Ovary (tissue), 9 donors: Measurements from ENCODE around the gene CDC6. TPM values are rescaled to one million over a fixed set of nuclear protein-coding genes. Genes with fewer than 3 reads are reported as not detected.
A peak's percentile ranks its signal among the peaks of the same experiment; 100 is the strongest.
"Not testable (repeated sequence)": the region's sequence is repeated elsewhere in the genome, so short reads cannot be mapped to it uniquely, and the experiment has no call there.

ENCODE experiments used
- DNase-seq, 5 donors: peaks; one replicate each; pipeline ENCODE4 v3.0.0-alpha.2; 2019 to 2020
- H3K27ac ChIP-seq, 2 donors: fragments of 200-600 bp; one replicate each; pipeline versions ENCODE4 v1.5.1 to v1.8.0; 2019 to 2022
- H3K27me3 ChIP-seq: fragments of 200-600 bp; one replicate; pipeline ENCODE4 v1.8.0; 2022
- H3K36me3 ChIP-seq: fragments of 200-600 bp; sonication (generic); one replicate; pipeline ENCODE4 v1.5.1; 2019
- H3K4me1 ChIP-seq: one replicate; pipeline ENCODE4 v1.8.1; 2013; ENCODE audit warnings: mild to moderate bottlenecking, moderate library complexity; ENCODE audit not compliant: insufficient read depth
- H3K4me3 ChIP-seq: fragments of 200-600 bp; sonication (generic); one replicate; pipeline ENCODE4 v1.5.1; 2017
- H3K9me3 ChIP-seq, 2 donors: fragments of 200-600 bp in 1 of 2; sonication (generic) in 1 of 2; one replicate each; pipeline versions ENCODE4 v1.5.1 to v1.8.1; 2013 to 2019; ENCODE audit warnings: mild to moderate bottlenecking in 1 of 2, moderate library complexity in 1 of 2
- CTCF ChIP-seq, 3 donors: fragments of 450-650 bp in 2 of 3; fragments of 200-600 bp in 1 of 3; IDR thresholded peaks; one replicate each; pipeline versions ENCODE4 v1.5.1 to v1.8.0; 2016 to 2022; ENCODE audit warnings: antibody characterized with exemption in 3 of 3, mild to moderate bottlenecking in 1 of 3
- EP300 ChIP-seq: sonication (generic); formaldehyde crosslinking; IDR thresholded peaks from one replicate; pipeline ENCODE4 v1.6.1; 2017; ENCODE audit warnings: antibody characterized with exemption
- POLR2A ChIP-seq: fragments of 450-650 bp; IDR thresholded peaks from one replicate; pipeline ENCODE4 v1.6.1; 2017; ENCODE audit warnings: antibody characterized with exemption, mild to moderate bottlenecking, moderate library complexity
- WGBS, 3 donors: extraction: QIAGEN DNeasy Blood & Tissue Kit in 1 of 3; methylation state at CpG; one replicate each; pipeline versions ENCODE4 v1.1.5 to v1.1.7; 2013 to 2017; 5-methylcytosine and 5-hydroxymethylcytosine counted together
- intact Hi-C, 4 donors: fragments of 100-400 bp; cut with DNase I; formaldehyde crosslinking; loops; one replicate each; pipeline versions ENCODE4 v1.11.0 to v1.15.1; 2022 to 2023
- polyA plus RNA-seq, 2 donors: library from polyadenylated mRNA; stranded (reverse); fragments of 200-250 nt in 1 of 2; fragments of 350-450 nt in 1 of 2; fragmentation: Illumina TruSeq in 1 of 2; extraction: RNeasy Lipid Tissue Mini Kit (QIAGEN cat#74804) in 1 of 2; gene quantifications; one replicate each; pipeline ENCODE4 v1.2.3, GENCODE V29; 2013 to 2014
- total RNA-seq, 7 donors: library from RNA; depleted of rRNA in 2 of 7; stranded (reverse); fragments of >200 nt in 2 of 7; fragmentation: NEBNext Ultra II Directional in 3 of 7; extraction: Animal tissue kit (Norgen Biotek cat#: 25700) in 3 of 7; gene quantifications; one replicate each; pipeline versions ENCODE4 v1.1.0 to v1.2.4, GENCODE V29; 2016 to 2023
- donor health status: DM: no; HTN: no; CAD: no; lungs with moderate emphysema.
- donor health status: DM: no; HTN: no; CAD: no.
- donor health status: Bipolar disorder and iron deficiency.
- donor health status: DM: yes; HTN: yes; CAD: no.
- donor health status: DM: no; HTN: no; CAD: no.
- donor health status: DM: yes; HTN: yes; CAD: no.

The CDC6 gene
- total and polyA plus RNA-seq, 9 donors, result 0.34 to 3.8 (median 0.80) TPM

- H3K9me3 ChIP-seq, result no peaks in the 10 kb centered on the region
- H3K4me1 ChIP-seq, result peaks cover 10% of the 10 kb centered on the region
- H3K36me3 ChIP-seq, result no peaks in the 10 kb centered on the region
- WGBS, 3 donors, result 74 to 82% (median 80%) methylated on average over 4 of the region's 4 CpGs
- H3K4me3 ChIP-seq, result no peak overlapping the region
- H3K27ac ChIP-seq, result no peak overlapping the region
- no peaks in the 10 kb centered on the region for H3K27me3 ChIP-seq
- TF ChIP-seq POLR2A, result no peak
- TF ChIP-seq EP300, result no peak
- no peak for TF ChIP-seq CTCF (IDR thresholded peaks at IDR 0.05)
- DNase-seq, result no peak
- intact Hi-C loops, result loop anchor here in 3 of 4 donors (2.0 to 10.0 kb wide), 3 partner anchors 53 to 253 kb away; no protein-coding TSS in a partner anchor
These were observed 13.6 kb downstream of the CDC6 start for GRCh38 chr17:40301315-40301714.

GRCh38 chr17:40303009-40303657, 15.5 kb downstream of the CDC6 start:
- Histone ChIP-seq H3K27me3 (no peaks in the 10 kb centered on the region), H3K4me3 (no peak overlapping the region), H3K9me3 (no peaks in the 10 kb centered on the region), H3K36me3 (no peaks in the 10 kb centered on the region), H3K27ac (no peak overlapping the region), H3K4me1 (peaks cover 21% of the 10 kb centered on the region)
- 33 to 35% (median 33%) methylated on average over 4 of the region's 4 CpGs for WGBS, 3 donors
- intact Hi-C loops, result loop anchor here in 2 of 4 donors (2.0 to 10.0 kb wide), 3 partner anchors 52 to 252 kb away; no protein-coding TSS in a partner anchor
- no peak for TF ChIP-seq EP300
- TF ChIP-seq CTCF (IDR thresholded peaks at IDR 0.05), result peak; percentile 61 to 82 (median 78)
- no peak for TF ChIP-seq POLR2A
- DNase-seq, result peak in 2 of 5 donors; percentile 32 to 68

GRCh38 chr17:40303708-40304551, 16.3 kb downstream of the CDC6 start:
- no peak for TF ChIP-seq POLR2A
- TF ChIP-seq EP300, result no peak
- TF ChIP-seq CTCF (IDR thresholded peaks at IDR 0.05), result no peak
- peaks cover 26% of the 10 kb centered on the region for H3K4me1 ChIP-seq
- no peak overlapping the region for H3K4me3 ChIP-seq
- intact Hi-C loops, result loop anchor here in 3 of 4 donors (2.0 to 10.0 kb wide), 4 partner anchors 49 to 251 kb away; no protein-coding TSS in a partner anchor
- H3K27ac ChIP-seq, result no peak overlapping the region
- 25 to 26% (median 26%) methylated on average over 5 of the region's 5 CpGs for WGBS, 3 donors
- no peaks in the 10 kb centered on the region for H3K9me3 ChIP-seq
- peak in 1 of 5 donors; percentile 29 for DNase-seq
- H3K36me3 ChIP-seq, result no peaks in the 10 kb centered on the region
- H3K27me3 ChIP-seq, result no peaks in the 10 kb centered on the region

GRCh38 chr17:40304552-40304863, 16.8 kb downstream of the CDC6 start:
- H3K9me3 ChIP-seq, H3K4me3 ChIP-seq, H3K27ac ChIP-seq, H3K27me3 ChIP-seq, H3K36me3 ChIP-seq: not testable (repeated sequence)
- WGBS, 3 donors, result 37 to 62% (median 48%) methylated on average over 5 of the region's 5 CpGs
- intact Hi-C loops, result loop anchor here in 3 of 4 donors (2.0 to 10.0 kb wide), 3 partner anchors 48 to 250 kb away; no protein-coding TSS in a partner anchor
- peak in 1 of 5 donors; percentile 19 for DNase-seq
- peaks cover 25% of the 10 kb centered on the region for H3K4me1 ChIP-seq

GRCh38 chr17:40304866-40305265, 17.2 kb downstream of the CDC6 start:
- not testable (repeated sequence) for H3K27me3 ChIP-seq, H3K4me3 ChIP-seq, H3K9me3 ChIP-seq, H3K36me3 ChIP-seq, H3K27ac ChIP-seq
- WGBS, 3 donors, result 75 to 88% (median 87%) methylated on average over 5 of the region's 5 CpGs
- H3K4me1 ChIP-seq, result peaks cover 27% of the 10 kb centered on the region
- intact Hi-C loops, result loop anchor here in 3 of 4 donors (2.0 to 10.0 kb wide), 3 partner anchors 48 to 250 kb away; no protein-coding TSS in a partner anchor
- DNase-seq, result peak in 1 of 5 donors; percentile 11
